Right lobe of liver (tissue), 4 donors: ENCODE results near the gene TBC1D24.

Experiments used
- POLR2A ChIP-seq: fragments of 450-650 bp; IDR thresholded peaks from one replicate; pipeline ENCODE4 v1.6.1; 2017; ENCODE audit warnings: antibody characterized with exemption, mild to moderate bottlenecking
- TF ChIP-seq, protein P1 (sequence below), 4 donors: fragments of 200-600 bp in 3 of 4; fragments of 450-650 bp in 1 of 4; IDR thresholded peaks; one replicate each; pipeline versions ENCODE4 v1.5.1 to v1.8.0; 2016 to 2022; ENCODE audit warnings: antibody characterized with exemption in 4 of 4, mild to moderate bottlenecking in 2 of 4
- donor health status: DM: no; HTN: no; CAD: no.
- donor health status: DM: no; HTN: no; CAD: no.
- donor health status: DM: no; HTN: yes; CAD: no.

DNA sequence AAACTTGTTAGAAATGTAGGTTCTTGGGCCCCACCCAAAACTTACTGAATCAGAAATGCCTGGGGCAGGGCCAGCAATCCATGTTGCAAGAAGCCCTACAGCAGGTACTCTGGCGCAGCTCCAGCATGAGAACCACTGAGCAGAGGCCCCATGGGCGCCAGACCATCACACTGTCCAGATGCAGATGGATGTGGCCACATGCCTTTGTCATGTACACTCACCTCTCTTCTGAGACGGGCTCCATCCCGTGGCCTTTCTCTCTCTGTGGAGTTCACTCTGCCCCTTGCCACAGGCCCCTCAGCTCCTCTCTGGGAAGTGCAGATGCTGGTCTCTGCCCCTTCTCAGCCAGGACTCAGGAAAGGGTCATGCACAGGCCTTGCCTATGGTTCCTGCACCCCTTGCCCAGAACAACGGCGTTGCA is 48.0 kb upstream of the TBC1D24 start:
- TF ChIP-seq, protein P1, sequence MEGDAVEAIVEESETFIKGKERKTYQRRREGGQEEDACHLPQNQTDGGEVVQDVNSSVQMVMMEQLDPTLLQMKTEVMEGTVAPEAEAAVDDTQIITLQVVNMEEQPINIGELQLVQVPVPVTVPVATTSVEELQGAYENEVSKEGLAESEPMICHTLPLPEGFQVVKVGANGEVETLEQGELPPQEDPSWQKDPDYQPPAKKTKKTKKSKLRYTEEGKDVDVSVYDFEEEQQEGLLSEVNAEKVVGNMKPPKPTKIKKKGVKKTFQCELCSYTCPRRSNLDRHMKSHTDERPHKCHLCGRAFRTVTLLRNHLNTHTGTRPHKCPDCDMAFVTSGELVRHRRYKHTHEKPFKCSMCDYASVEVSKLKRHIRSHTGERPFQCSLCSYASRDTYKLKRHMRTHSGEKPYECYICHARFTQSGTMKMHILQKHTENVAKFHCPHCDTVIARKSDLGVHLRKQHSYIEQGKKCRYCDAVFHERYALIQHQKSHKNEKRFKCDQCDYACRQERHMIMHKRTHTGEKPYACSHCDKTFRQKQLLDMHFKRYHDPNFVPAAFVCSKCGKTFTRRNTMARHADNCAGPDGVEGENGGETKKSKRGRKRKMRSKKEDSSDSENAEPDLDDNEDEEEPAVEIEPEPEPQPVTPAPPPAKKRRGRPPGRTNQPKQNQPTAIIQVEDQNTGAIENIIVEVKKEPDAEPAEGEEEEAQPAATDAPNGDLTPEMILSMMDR (IDR thresholded peaks at IDR 0.05), result no peak
- TF ChIP-seq POLR2A, result no peak
